Smooth muscle cell of bladder (primary cell): ENCODE data around the gene MTFR1L. TPM values are rescaled to one million over a fixed set of nuclear protein-coding genes. Genes with fewer than 3 reads are reported as not detected.

Experiments used
- total RNA-seq: library from RNA; depleted of rRNA; stranded (reverse); fragments of >200 nt; gene quantifications from 2 replicates; pipeline ENCODE4 v1.2.3, GENCODE V29; 2014

The MTFR1L gene
- total RNA-seq: 31.9 and 42.4 TPM in 2 replicates

DNA sequence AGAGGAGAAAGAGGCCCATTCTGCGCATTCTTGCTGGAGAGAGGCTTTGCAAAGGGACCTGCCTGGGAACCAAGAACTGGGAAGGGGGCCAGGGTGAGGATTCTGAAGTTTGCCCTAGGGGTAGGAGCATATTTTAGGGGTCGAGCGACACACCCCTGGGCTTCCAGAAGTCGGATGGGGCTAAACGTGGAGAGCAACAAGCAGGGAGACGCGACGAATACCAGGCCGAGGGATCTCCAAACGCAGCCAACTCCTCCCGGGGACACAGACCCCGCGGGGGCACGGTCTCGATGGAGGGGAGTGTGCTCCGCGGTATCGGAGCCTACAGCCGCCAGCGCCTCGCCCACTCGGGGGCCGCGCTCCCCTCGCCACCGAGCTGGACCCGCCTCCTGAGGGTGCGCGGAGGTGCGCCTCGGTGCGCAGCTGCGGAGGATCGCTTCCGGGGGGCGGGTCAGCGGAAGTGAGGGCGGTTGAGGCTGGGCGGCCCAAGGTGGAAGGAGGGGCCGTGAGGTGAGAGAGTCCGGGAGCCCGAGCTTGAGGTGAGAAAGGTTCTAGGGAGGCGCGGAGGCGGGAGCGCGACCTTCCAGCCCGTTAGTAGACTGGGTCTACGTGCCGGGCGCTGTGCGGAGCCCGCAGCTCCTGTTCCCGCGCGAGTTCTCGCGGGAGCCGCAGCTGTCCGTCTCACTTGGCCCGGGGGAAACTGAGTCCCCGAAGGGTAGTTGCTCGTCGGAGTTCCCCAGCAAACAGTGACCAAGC, at the start of gene MTFR1L:
TSS of gene MTFR1L (plus strand) at position 464 of the 756 bp plus-strand sequence. CDS start 3,151 bp downstream, outside the sequence.

DNA sequence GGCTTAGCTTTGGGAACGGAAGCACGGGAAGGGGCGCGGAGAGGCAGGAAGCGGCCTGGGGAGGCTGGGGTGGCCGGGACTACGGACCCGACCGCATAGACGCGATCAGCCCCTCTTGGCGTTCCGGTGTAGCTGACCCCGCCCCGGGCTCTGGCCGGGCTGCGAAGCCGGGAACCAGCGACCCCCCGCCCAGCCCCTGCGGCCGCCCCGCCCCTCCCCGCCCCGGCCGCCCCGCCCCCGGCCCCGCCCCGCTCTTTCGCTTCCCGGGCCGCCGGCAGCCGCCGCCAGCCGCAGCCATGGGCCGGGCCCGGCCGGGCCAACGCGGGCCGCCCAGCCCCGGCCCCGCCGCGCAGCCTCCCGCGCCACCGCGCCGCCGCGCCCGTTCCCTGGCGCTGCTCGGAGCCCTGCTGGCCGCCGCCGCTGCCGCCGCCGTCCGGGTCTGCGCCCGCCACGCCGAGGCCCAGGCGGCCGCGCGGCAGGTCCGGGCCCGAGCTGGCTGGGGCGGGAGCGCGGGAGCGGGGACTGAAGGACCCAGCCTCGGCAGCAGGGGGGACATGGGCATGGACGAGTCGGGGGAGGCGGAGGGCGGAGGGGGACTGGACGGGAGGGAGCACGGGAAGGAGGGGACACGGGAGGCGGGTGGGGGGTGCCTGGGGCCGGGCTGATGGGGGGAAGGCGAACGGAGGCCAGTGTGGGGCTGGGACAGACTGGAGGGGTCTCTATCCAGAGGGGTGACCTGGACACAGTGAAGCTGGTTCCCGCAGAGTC, 19.6 kb upstream of the MTFR1L start, which contains the start of gene SELENON:
TSS of gene SELENON (plus strand) at position 259 of the 768 bp plus-strand sequence. CDS start at position 297, 38 bp downstream.

DNA sequence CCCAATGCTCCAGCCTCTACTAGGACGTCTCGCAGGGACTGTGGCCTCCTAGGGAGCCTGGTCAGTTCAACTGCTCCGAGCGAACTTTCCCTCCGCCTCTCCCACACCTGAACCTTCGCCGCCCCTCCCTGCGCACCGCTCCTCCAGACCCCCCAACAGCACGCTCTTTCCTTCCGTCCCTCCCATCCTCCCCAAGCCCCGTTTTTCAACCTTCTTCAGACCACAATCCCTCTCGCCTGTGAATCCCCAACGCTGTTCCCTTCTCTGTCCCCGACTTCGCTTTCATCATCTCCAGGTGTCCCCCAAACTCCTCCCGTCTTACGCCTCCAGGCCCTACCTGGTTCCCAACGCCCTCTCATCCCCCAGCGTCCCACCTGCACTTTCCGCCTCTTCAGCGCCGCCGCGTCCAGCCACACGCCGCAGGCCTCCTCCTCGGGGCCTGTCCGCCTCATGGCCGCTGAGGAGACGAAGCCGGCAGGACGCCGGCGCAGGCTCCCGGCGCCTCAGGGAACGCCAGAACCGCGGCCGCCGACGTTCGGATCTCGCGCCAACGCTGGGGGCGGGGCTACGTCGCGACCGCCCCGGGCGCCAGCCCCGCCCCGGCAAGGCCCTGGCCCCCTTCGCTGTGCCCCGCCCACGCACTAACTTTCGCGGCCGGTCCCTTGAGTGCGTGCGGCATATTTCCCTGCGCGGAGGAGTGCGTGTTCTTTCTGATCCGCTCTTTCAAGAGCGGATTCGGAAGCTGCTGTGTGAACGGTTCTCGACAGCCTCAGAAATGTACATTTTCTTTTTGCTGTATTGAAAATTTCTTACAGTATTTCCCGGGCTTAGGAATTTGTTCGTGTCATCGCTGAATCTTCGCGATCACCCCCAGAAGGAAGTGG, 39.4 kb downstream of the MTFR1L start, which contains the start of gene AUNIP:
TSS of gene AUNIP (minus strand) at position 552 of the 884 bp plus-strand sequence. CDS start at position 452, 100 bp downstream.

GRCh38 chr1:25875154-25875855, 55.6 kb downstream of the MTFR1L start, which contains the start of gene PAQR7:
Gene PAQR7 (minus strand): TSS chr1:25875708. CDS start chr1:25863839, 11,869 bp downstream.

Other genes with a start within 250 kb of the MTFR1L start
- 3.8 and 8.0 TPM in 2 replicates for gene MAN1C1, start 203.2 kb upstream of the MTFR1L start, total RNA-seq
- 9.8 and 14.1 TPM in 2 replicates for gene SELENON, start 19.8 kb upstream of the MTFR1L start, total RNA-seq
- 0.28 TPM in 2 replicates for gene AUNIP, start 39.5 kb downstream of the MTFR1L start, total RNA-seq
- gene PAQR7, start 55.8 kb downstream of the MTFR1L start, total RNA-seq: 9.2 and 12.9 TPM in 2 replicates
- gene STMN1, start 86.5 kb downstream of the MTFR1L start, total RNA-seq: 23.5 and 24.0 TPM in 2 replicates
- 5.5 and 5.8 TPM in 2 replicates for gene PAFAH2, start 178.1 kb downstream of the MTFR1L start, total RNA-seq
- 0.09 and 0.14 TPM in 2 replicates for gene EXTL1, start 201.8 kb downstream of the MTFR1L start, total RNA-seq
- not detected in 2 replicates for gene SLC30A2, start 226.2 kb downstream of the MTFR1L start, total RNA-seq
- gene TRIM63, start 247.7 kb downstream of the MTFR1L start, total RNA-seq: 0.74 TPM in 1 of 2 replicates, not detected in the other